ENCODE data around the gene ZDHHC4. TPM values are rescaled to one million over a fixed set of nuclear protein-coding genes. Genes with fewer than 3 reads are reported as not detected.

ZDHHC4 gene
- total and polyA plus RNA-seq, 3 donors from 2014 or later = 59.4 to 77.7 (median 75.8) TPM

DNA sequence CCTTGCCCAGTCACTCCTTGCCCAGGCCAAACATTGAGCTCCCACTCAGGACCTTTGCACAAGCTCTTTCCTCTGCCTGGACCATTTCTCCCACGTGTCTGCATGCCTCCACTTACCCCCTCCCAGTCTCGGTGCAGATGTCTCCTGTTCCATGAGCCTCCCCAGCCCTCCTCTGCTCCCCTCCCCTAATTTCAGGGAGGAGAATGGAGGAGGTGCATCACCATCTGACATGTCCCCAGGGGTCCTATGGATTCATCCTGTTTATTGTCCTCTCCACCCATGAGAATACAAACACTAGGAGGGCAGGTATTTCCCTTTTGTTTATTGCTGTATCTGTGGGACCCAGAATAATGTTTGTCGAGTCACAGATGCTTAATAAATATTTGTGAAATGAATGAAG is 17.4 kb upstream of the ZDHHC4 start:
- H3K27me3 ChIP-seq = no peaks in the 10 kb centered on the region
- TF ChIP-seq POLR2A (IDR thresholded peaks at IDR 0.05) = no peak

DNA sequence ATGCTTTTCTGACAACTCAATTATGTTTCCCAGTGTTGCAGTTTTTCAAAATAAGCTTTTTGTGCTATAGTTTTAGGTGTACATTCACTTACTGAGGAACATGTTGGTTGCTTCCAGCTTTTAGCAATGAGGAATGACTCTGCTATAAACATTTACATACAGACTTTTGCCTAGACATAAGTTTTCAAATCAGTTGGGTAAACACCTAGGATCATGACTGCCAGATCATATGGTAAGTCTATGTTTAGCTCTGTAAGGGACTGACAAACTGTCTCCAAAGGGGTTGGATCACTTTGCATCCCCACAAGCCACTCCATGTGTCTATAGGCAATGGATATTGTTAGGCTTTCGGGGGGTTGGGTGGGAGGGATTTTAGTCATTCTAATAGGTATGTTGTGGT is 15.1 kb upstream of the ZDHHC4 start:
- no peak for TF ChIP-seq POLR2A (IDR thresholded peaks at IDR 0.05)
- TF ChIP-seq, protein P1, sequence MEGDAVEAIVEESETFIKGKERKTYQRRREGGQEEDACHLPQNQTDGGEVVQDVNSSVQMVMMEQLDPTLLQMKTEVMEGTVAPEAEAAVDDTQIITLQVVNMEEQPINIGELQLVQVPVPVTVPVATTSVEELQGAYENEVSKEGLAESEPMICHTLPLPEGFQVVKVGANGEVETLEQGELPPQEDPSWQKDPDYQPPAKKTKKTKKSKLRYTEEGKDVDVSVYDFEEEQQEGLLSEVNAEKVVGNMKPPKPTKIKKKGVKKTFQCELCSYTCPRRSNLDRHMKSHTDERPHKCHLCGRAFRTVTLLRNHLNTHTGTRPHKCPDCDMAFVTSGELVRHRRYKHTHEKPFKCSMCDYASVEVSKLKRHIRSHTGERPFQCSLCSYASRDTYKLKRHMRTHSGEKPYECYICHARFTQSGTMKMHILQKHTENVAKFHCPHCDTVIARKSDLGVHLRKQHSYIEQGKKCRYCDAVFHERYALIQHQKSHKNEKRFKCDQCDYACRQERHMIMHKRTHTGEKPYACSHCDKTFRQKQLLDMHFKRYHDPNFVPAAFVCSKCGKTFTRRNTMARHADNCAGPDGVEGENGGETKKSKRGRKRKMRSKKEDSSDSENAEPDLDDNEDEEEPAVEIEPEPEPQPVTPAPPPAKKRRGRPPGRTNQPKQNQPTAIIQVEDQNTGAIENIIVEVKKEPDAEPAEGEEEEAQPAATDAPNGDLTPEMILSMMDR (IDR thresholded peaks at IDR 0.05) = no peak
- WGBS, 2 donors = 88 to 90% methylated on average over 1 of the region's 1 CpG
- DNase-seq = no peak
- no peak overlapping the region for H3K4me3 ChIP-seq
- no peaks in the 10 kb centered on the region for H3K27me3 ChIP-seq
- H3K9me3 ChIP-seq = no peaks in the 10 kb centered on the region
- intact Hi-C loops (cut with DNase I; ENCODE audit: low total_unique reads) = no loop called here
- H3K36me3 ChIP-seq (ENCODE audit: low read depth, missing control alignments) = no peaks in the 10 kb centered on the region
- no peak overlapping the region for H3K27ac ChIP-seq
- H3K4me1 ChIP-seq = no peaks in the 10 kb centered on the region

More for the DNA sequence above, 17.4 kb upstream of the ZDHHC4 start:
- H3K4me3 ChIP-seq = no peak overlapping the region
- intact Hi-C loops (cut with DNase I; ENCODE audit: low total_unique reads) = no loop called here
- no peak overlapping the region for H3K27ac ChIP-seq
- no peaks in the 10 kb centered on the region for H3K4me1 ChIP-seq
- 45 to 48% methylated on average over 3 of the region's 3 CpGs for WGBS, 2 donors
- H3K36me3 ChIP-seq (ENCODE audit: low read depth, missing control alignments) = no peaks in the 10 kb centered on the region
- H3K9me3 ChIP-seq = no peaks in the 10 kb centered on the region
- DNase-seq = no peak

DNA sequence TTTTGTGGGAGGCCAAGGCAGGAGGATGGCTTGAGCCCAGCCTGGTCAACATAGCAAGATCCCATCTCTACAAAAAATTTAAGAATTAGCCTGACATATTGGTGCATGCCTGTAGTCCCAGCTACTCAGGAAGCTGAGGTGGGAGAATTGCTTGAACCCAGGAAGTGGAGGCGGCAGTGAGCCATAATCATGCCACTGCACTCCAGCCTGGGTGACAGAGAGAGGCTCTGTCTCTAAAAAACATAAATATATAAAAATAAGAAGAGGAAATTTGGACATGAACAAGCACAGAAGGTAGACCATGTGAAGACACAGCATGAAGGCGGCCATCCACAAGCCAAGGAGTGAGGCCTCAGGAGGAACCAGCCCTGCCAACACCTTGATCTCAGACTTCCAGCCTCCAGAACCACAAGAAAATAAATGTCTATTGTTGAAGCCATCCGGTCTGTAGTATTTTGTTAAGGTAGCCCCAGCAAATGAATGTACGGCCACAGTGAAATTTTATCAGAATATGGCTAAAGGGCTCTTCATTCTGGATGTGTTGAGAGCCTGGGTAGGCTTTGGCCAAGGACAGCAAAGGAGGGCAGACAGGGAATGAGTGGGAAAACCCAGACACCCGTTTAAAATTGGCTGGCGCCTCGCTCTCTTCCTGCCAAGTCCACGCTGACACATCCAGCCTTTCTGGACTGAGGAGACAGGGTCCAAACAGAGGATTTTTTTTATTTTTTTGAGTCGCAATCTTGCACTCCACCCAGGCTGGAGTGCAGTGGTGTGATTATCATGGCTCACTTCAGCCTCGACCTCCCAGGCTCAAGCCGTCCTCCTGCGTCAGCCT is 13.1 kb upstream of the ZDHHC4 start:
- Histone ChIP-seq H3K9me3 (no peaks in the 10 kb centered on the region), H3K4me3 (no peak overlapping the region), H3K27ac (no peak overlapping the region), H3K4me1 (no peaks in the 10 kb centered on the region), H3K36me3 (ENCODE audit: low read depth, missing control alignments) (no peaks in the 10 kb centered on the region), H3K27me3 (no peaks in the 10 kb centered on the region)
- no peak for TF ChIP-seq POLR2A (IDR thresholded peaks at IDR 0.05)
- TF ChIP-seq, protein P1 (IDR thresholded peaks at IDR 0.05) = no peak
- DNase-seq = no peak
- 86 to 91% methylated on average over 12 of the region's 12 CpGs for WGBS, 2 donors
- intact Hi-C loops (cut with DNase I; ENCODE audit: low total_unique reads) = no loop called here

DNA sequence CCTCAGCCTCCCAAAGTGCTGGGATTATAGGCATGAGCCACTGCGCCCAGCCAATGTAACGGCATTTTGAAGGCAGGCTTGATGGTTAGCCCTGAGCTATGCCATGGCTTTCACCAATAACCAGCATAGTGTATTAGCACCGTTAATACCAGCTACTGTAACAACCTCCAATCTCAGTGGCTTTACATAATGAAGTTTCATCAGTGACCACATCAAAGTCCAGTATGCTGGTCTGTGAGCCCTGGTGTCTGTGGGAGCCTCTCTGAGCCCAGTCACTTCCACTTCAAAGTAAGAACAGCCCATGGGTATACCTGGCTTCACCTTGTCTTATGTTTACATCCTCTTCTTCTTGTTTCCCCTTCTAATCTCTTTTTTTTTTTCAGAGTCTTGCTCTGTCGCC is 11.6 kb upstream of the ZDHHC4 start:
- intact Hi-C loops (cut with DNase I; ENCODE audit: low total_unique reads) = no loop called here
- no peaks in the 10 kb centered on the region for H3K4me1 ChIP-seq

DNA sequence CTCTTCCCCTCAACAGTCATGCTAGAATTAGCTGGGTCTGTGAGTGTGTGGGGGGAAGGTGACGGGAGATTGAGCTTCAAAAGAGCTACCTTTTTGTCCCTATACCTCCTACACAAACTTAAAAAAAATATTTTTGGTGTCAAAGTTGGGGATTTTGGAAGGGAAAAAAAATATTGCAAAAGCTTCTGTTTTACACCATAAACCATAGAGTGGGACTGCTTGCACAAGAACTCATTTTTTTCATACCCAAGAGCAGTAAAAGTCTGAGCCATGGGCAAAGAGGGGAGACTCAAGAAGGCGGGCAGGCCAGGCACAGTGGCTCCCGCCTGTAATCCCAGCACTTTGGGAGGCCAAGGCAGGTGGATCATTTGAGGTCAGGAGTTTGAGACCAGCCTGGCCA is 9.4 kb upstream of the ZDHHC4 start:
- H3K27me3 ChIP-seq = no peaks in the 10 kb centered on the region

More for the DNA sequence above, 11.6 kb upstream of the ZDHHC4 start:
- no peak for TF ChIP-seq POLR2A (IDR thresholded peaks at IDR 0.05)
- TF ChIP-seq, protein P1 (IDR thresholded peaks at IDR 0.05) = no peak
- no peaks in the 10 kb centered on the region for H3K27me3 ChIP-seq
- no peak for DNase-seq
- no peak overlapping the region for H3K27ac ChIP-seq
- no peaks in the 10 kb centered on the region for H3K36me3 ChIP-seq (ENCODE audit: low read depth, missing control alignments)
- H3K9me3 ChIP-seq = no peaks in the 10 kb centered on the region
- WGBS, 2 donors = 88 to 90% methylated on average over 4 of the region's 4 CpGs
- no peak overlapping the region for H3K4me3 ChIP-seq

More for the DNA sequence above, 9.4 kb upstream of the ZDHHC4 start:
- Histone ChIP-seq H3K4me1 (no peaks in the 10 kb centered on the region), H3K9me3 (no peaks in the 10 kb centered on the region), H3K4me3 (no peak overlapping the region), H3K27ac (no peak overlapping the region), H3K36me3 (ENCODE audit: low read depth, missing control alignments) (no peaks in the 10 kb centered on the region)
- TF ChIP-seq, protein P1 (IDR thresholded peaks at IDR 0.05) = no peak
- TF ChIP-seq POLR2A (IDR thresholded peaks at IDR 0.05) = no peak
- intact Hi-C loops (cut with DNase I; ENCODE audit: low total_unique reads) = no loop called here
- 92% methylated on average over 3 of the region's 3 CpGs for WGBS, 2 donors
- DNase-seq = no peak
